ENCODE data around the gene CYSTM1. TPM values are rescaled to one million over a fixed set of nuclear protein-coding genes. Genes with fewer than 3 reads are reported as not detected.
"Not testable (repeated sequence)": the region's sequence is repeated elsewhere in the genome, so short reads cannot be mapped to it uniquely, and the experiment has no call there.

The CYSTM1 gene
- total RNA-seq, 2 donors from 2014 or later: 46.6 to 80.9 TPM

- intact Hi-C loops (cut with DNase I): no loop called here
- DNase-seq (ENCODE audit: low spot score): no peak
Observed at GRCh38 chr5:140192715-140193430, 17.9 kb downstream of the CYSTM1 start.

- DNase-seq (ENCODE audit: low spot score): no peak
- intact Hi-C loops (cut with DNase I): no loop called here
Observed at GRCh38 chr5:140194662-140195061, 19.7 kb downstream of the CYSTM1 start.

GRCh38 chr5:140196115-140196814, 21.3 kb downstream of the CYSTM1 start:
- DNase-seq (ENCODE audit: low spot score): no peak
- intact Hi-C loops (cut with DNase I): no loop called here

- intact Hi-C loops (cut with DNase I): no loop called here
- no peak for DNase-seq (ENCODE audit: low spot score)
Observed at GRCh38 chr5:140197023-140197422, 22.0 kb downstream of the CYSTM1 start.

GRCh38 chr5:140198915-140199314, 23.9 kb downstream of the CYSTM1 start:
- intact Hi-C loops (cut with DNase I); DNase-seq (ENCODE audit: low spot score): not testable (repeated sequence)

- intact Hi-C loops (cut with DNase I): no loop called here
- DNase-seq (ENCODE audit: low spot score): no peak
Observed at GRCh38 chr5:140202078-140202477, 27.1 kb downstream of the CYSTM1 start.

- intact Hi-C loops (cut with DNase I): no loop called here
- DNase-seq (ENCODE audit: low spot score): no peak
Observed at GRCh38 chr5:140202610-140203009, 27.6 kb downstream of the CYSTM1 start.

GRCh38 chr5:140205216-140205615, 30.2 kb downstream of the CYSTM1 start:
- intact Hi-C loops (cut with DNase I): no loop called here
- no peak for DNase-seq (ENCODE audit: low spot score)

- DNase-seq (ENCODE audit: low spot score): no peak
- intact Hi-C loops (cut with DNase I): no loop called here
Observed at GRCh38 chr5:140205952-140206351, 31.0 kb downstream of the CYSTM1 start.

GRCh38 chr5:140207250-140207964, 32.4 kb downstream of the CYSTM1 start:
- intact Hi-C loops (cut with DNase I): no loop called here
- DNase-seq (ENCODE audit: low spot score): no peak

- no peak for DNase-seq (ENCODE audit: low spot score)
- intact Hi-C loops (cut with DNase I): no loop called here
Observed at GRCh38 chr5:140208065-140208464, 33.1 kb downstream of the CYSTM1 start.

GRCh38 chr5:140213370-140213983, 38.5 kb downstream of the CYSTM1 start:
- intact Hi-C loops (cut with DNase I): no loop called here
- DNase-seq (ENCODE audit: low spot score): no peak

- DNase-seq (ENCODE audit: low spot score): no peak
- intact Hi-C loops (cut with DNase I): no loop called here
Observed at GRCh38 chr5:140214831-140215230, 39.8 kb downstream of the CYSTM1 start.

- intact Hi-C loops (cut with DNase I): no loop called here
- no peak for DNase-seq (ENCODE audit: low spot score)
Observed at GRCh38 chr5:140215276-140215675, 40.3 kb downstream of the CYSTM1 start.

- no peak for DNase-seq (ENCODE audit: low spot score)
- intact Hi-C loops (cut with DNase I): no loop called here
Observed at GRCh38 chr5:140216478-140217074, 41.6 kb downstream of the CYSTM1 start.

GRCh38 chr5:140217299-140218026, 42.5 kb downstream of the CYSTM1 start:
- DNase-seq (ENCODE audit: low spot score): no peak
- intact Hi-C loops (cut with DNase I): no loop called here

GRCh38 chr5:140219068-140219991, 44.3 kb downstream of the CYSTM1 start:
- no peak for DNase-seq (ENCODE audit: low spot score)
- intact Hi-C loops (cut with DNase I): no loop called here

Measured in posterior vena cava (tissue), 2 donors.